Middle frontal gyrus (tissue), 1 donor: ENCODE results near the gene RPS6KA5.
"Not testable (repeated sequence)": the region's sequence is repeated elsewhere in the genome, so short reads cannot be mapped to it uniquely, and the experiment has no call there.

Source experiments
- DNase-seq: peaks from one replicate; pipeline ENCODE4 v3.0.0-alpha.2; 2015; ENCODE audit warnings: low spot score; ENCODE audit errors: extremely low spot score

RPS6KA5 gene

DNA sequence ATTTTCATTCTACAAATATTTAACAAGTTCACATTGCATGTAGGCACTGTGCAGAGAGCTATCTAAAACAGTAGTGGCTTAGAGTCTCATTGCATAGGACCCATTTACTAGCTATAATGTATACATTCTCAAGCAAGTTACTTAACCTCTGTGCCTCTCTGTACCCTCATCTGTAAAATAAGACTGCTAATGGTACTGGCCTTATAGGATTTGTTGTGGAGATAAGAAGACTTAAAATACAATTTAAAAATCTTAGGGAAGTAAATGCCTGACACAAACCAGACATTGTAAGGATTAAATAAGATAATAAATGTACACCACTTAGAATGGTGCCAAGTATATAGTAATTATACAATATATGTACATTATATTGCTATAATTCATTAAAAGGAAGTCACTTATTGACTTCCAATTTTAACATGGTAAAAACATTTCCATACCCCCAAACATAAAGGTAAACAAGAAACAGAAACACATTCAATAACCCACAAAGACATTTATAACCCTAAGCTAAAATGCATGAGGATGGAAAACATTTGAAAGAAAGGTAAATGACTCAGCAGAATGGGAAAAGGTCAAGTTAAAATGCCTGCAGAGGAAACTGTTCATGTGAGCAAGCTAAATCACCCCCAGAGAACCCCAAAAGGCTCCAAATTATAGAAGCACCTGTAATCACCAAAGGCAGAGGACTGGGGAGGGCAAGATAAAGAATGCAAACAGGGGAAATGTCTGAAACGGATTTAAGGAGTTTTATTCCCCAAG is 30.8 kb downstream of the RPS6KA5 start:
- no peak for DNase-seq

DNA sequence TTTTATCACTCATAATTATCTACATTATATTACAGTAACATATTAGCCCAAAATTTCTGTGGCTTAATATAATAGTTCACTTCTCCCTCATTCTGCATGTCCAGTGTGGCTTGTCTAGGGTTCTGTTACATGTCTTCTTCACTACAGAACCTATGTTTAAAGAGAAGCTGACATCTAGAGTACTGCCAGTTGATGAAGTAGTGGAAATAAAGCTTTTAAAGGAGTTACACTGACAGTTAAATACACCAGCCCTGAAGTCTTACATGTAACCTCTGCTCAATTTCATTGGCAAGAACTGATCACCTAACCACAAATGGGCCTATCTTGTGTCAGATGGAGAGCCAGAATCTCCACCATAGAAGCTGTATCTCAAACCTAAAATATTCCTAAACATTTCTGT is 32.9 kb downstream of the RPS6KA5 start:
- DNase-seq, result no peak

DNA sequence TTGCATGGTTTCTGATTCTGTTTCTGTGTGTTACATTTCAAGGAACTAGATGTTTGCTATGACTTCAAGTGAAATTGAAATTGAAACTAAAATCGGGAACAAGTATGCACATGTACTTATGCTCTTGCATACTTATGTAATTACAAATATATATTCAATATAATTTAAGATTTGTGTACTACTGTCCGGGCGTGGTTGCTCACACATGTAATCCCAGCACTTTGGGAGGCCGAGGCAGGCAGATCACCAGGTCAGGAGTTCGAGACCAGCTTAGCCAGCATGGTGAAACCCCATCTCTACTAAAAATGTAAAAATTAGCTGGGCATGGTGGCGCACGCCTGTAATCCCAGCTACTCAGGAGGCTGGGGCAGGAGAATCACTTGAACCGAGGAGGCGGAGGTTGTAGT is 37.8 kb downstream of the RPS6KA5 start:
- not testable (repeated sequence) for DNase-seq

DNA sequence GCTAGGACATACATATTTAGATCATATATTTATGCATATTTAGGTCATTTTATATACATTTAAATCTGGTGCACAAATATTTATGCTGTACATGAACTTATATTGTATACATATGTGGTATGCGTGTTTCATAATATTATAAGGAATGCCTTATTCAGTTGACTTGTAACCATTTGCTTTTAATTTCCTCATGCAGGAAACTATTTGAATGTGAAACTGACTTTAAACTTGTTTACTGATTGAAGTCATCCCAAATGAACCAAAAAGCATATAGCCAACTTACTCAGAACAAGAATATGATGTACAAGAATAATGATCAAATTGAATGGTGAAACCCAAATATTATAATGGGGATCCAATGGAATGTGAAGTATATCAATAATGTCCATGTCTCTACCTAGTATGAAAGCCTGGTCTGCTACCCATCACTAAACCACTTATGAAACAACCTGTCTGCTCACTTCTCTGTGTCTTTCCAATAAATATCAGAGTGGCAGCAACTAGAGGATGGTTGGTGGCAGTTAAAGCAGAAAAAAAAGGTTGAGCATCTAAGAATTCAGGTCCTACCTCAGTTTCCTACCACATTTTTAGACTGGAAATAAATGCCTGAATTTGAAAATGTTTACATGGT is 38.3 kb downstream of the RPS6KA5 start:
- DNase-seq, result no peak

DNA sequence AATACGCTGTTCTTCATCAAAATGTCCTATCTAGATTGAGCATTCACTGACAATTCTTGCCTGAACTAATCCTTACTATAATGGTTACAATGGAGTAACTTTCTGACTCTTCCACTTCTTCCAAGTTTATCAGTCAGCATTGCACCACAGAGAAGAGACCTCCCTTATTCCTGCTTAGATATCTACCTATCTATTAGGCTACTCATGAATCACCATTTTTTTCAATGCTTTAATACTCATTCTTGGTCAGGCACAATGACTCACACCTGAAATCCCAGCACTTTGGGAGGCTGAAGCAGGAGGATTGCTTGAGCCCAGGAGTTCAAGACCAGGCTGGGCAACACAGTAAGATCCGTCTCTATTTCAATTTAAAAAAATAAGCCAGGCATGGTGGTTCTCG is 39.3 kb downstream of the RPS6KA5 start:
- no peak for DNase-seq

DNA sequence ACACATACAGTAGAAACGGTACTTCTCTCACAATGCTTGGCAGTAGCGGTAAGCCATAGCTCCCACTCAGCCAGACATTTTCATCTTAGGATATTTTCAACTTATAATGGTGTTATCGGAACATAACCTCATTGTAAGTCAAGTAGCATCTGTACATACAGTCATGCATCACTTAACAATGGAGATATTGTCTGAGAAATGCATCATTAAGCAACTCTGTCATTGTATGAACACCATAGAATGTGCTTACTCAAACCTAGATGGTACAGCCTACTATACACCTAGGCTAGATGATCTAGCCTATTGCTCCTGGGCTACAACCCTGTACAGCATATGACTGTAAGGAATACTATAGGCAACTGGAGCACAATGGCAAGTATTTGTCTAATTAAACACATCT is 40.8 kb downstream of the RPS6KA5 start:
- DNase-seq, result no peak

DNA sequence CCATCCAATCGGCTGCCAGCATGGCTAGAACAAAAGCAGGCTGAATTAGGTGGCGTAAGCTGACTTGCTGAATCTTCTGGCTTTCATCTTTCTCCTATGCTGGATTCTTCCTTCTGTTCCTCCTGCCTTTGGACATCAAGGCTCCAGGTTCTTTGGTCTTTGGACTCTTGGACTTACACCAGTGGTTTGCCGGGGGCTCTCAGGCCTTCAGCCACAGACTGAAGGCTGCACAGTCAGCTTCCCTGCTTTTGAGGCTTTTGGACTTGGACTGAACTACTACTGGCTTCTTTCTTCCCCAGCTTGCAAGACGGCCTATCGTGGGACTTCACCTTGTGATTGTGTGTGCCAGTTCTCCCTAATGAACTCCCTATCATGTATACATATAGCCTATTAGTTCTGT is 42.0 kb downstream of the RPS6KA5 start:
- DNase-seq, result no peak

DNA sequence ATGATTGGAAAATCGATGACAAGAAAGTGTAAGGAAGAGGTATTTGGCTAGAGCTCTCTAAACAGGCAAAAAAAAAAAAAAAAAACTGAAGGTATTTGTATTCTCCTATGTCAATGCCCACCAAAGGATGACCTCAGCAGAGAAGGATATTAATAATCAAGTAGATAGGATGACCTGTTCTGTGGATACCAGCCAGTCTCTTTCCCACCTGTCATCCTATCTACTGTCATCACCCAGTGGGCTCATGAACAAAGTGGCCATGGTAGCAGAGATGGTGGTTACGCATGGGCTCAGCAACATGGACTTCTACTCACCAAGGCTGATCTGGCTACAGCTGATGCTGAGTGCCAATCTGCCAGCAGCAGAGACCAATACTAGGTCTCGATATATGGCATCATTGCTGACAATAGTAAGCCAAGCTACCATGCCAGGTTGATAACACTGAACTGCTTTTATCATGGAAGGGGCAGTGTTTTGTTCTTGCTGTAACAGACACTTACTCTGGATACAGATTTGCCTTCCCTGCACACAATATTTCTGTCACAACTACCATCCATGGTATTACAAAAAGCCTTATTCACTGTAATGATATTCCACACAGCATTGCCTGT is 43.5 kb downstream of the RPS6KA5 start:
- DNase-seq, result no peak

DNA sequence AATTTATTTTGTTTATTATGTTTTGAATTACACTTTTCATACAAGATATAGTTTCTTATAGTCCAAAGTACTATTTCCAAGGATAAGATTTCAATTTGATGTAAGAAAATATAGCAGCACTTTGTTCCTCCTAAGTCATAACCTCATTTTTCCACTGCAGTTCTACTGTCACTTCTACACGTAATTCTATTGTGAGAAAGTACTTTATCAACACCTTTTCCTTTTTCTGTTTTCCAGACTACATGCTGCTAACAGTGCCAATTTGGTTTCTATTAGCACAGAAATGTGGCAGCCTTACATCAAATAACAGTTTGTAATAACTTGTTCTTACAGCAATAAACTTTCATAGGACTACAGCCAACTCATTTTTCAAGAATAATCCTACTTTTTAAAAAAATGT is 45.0 kb downstream of the RPS6KA5 start:
- no peak for DNase-seq

DNA sequence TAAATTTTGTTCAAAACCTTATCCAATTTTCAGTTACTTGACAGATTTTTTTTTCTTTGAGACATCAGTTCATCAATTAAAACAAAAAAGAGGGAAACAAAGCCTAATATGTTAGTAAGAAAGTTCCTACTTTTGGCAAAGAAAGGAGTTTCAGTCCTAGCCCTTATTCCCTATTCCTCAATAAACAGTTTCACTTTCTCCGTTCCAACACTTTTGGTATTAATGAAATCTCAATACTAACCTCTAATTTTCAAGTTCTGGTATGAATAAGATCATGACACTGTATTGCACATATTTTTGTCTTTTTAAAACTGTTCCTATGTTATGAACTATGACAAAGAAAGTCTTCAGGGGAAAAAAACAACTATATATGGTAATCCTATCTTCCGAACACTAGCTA is 48.4 kb downstream of the RPS6KA5 start:
- no peak for DNase-seq

DNA sequence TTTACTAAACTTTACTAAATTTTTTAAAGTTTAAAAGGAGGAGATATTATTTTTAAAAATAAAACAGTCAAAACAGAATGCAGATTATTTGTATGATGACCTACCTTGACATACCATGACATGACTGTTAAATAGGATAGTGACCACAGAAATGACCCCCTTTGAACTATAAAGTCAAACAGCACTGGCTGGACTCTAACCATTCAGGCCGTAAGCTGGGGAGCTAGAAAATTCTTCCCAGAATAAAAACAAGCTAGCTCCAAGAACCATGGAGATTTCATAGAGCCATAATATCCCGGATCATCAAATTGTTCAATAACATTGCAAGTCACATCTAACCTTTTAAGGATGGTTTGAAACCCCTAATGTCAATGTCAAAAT is 50.3 kb downstream of the RPS6KA5 start:
- no peak for DNase-seq

DNA sequence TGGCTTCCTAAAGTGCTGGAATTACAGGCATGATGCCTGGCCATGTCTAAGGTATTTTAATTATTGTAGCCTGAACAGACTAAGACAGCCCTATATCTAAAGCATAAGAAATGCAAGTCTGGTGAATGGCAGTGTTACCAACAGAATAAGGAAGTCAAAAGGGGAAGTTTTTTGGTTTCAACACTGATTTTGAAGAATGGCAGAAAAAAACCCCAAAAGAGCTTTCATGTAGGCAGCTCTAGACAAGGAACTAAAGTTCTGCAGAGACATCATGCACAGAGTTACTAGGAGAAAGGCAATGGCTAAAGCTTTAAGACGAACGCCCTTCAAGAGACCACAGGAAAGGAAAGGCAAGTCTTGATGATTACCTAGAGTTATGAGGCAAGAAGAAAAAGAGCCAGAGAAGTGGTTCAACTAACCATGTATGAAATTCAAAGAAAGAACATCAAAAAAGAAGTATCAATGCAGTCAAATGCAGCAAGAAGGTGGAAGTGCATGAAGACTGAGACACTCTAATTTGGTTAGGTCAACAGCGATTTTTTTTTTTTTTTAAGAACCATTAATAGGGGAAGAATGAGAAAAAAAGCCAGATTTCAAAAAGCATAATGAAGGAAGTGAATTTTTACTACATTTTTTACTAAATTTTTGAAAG is 50.8 kb downstream of the RPS6KA5 start:
- no peak for DNase-seq

DNA sequence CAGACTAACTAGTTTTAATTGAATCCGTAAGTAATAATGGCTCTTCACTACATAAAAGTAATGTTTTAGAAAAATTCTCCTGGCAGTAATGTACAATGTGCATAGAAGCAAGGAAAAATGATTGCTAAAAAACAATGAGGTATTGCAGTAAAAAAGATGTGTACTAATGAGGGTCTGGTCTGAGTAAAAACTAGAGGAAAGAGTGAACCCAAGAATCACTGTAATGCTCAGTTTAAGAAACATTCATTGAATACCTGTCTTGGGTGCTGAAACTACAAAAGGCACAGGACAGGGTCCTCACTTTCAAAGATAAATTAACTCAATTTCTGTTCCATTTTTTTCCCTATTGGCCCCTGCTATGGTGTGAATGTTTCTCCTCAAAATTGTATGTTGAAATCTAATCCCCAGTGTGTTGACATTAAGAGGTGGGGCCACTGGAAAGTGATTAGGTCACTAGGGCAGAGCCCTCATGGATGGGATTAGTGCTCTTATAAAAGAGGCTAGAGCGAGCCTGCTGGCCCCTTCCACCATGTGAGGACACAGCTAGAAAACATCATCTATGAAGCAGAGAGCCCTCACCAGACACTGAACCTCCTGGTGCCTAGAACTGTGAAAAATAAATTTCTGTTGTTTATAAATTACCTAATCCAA is 51.6 kb downstream of the RPS6KA5 start:
- DNase-seq, result no peak

DNA sequence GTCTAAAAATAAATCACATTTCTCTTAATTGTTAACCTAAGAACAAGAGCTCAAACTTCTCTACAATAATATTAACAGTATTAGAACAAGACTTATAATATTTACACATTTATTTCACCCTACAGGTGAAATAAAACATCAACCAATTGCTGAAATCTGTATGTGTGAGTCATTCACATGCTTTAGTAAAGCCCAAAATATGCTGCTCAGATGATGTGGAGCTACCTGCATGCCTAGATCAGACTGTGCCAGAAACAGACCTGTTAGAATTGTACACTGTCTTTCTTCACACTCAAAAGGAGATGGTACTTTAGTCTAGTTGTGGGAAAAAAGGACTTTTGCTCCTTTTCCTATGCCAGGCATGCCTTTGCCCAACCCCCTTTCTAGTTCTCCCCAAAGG is 54.7 kb downstream of the RPS6KA5 start:
- DNase-seq, result no peak

DNA sequence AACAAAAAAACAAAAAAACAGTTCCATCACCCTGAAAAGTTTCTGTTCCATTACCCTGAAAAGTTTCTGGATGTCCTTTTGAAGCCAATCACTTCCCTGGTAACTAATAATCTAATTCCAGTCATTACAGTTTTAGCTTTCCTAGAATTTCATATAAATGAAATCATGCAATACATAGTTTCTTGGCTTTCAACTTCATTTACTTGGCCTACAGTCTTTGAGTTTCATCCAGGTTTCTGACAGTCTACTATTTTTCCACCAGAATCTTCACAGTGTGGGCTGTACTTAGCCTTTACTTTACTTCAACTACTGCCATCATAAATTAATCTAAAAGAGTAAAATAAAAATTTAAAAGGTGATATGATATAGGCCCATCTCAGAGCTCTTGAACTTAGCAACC is 55.5 kb downstream of the RPS6KA5 start:
- no peak for DNase-seq

DNA sequence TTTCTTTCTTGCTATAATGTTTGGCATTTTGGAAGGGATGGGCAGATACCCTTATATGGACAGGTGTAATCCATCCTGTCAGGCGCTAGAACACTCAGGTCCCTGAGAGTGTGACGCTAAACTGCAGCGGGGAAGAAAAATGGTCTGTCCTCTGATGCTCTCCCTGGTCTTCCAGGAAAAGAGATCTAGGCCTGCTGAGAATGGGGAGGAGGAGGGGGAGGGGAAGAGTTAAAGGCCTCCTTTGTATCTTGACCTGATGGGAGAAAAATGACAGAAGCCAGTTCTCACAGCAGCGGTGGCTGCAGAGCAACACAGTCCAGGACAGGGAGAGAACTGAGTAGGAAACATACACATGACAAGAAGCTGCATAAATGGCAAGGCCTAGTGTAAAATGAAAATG is 61.1 kb downstream of the RPS6KA5 start:
- DNase-seq, result peak; percentile 48

DNA sequence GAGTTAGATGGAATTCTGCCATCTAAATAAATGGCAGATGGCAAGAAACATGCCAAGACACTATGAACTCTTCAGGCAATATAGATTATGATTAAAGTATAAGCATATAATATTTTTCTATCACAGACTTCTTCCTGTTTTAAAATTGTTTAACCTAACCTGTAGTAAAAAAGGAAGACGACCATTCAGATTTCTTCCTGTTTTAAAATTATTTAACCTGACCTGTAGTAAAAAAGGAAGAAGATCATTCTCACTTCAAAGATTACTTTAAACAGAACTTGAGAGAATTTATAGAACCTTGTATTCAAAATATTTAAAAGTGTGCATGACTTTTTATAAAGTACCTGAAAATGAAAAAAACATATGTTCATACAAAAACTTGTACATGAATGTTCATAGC is 63.5 kb downstream of the RPS6KA5 start:
- no peak for DNase-seq

DNA sequence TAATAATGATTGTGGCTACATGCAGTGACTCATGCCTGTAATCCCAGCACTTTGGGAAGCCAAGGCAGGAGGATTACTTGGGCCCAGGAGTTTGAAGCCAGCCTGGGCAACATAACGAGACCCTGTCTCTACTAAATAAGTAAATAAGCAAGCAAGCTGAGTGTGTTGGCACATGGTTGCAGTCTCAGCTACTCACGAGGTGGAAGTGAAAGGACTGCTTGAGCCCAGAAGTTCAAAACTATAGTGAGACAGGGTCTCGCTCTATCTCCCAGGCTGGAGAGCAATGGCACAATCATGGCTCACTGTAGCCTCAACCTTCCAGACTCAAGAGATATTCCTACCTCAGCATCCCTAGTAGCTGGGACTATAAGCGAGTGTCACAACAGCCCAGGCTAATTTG is 64.7 kb downstream of the RPS6KA5 start:
- DNase-seq, result no peak

DNA sequence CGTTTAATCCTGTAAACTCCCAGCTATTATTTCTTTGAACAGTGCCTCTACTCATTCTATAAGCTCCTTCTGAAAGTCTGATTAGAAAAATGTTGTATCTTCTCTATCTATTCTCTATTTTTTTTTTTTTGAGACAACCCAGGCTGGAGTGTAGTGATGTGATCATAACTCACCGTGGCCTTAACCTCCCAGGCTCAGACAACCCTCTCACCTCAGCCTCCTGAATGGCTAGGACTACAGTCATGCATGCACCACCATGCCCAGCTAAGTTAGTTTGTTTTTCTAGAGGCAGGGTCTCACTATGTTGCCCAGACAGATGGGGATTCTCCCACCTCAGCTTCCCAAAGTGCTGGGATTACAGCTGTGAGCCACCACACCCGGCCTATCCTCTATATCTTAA is 66.6 kb downstream of the RPS6KA5 start:
- no peak for DNase-seq

DNA sequence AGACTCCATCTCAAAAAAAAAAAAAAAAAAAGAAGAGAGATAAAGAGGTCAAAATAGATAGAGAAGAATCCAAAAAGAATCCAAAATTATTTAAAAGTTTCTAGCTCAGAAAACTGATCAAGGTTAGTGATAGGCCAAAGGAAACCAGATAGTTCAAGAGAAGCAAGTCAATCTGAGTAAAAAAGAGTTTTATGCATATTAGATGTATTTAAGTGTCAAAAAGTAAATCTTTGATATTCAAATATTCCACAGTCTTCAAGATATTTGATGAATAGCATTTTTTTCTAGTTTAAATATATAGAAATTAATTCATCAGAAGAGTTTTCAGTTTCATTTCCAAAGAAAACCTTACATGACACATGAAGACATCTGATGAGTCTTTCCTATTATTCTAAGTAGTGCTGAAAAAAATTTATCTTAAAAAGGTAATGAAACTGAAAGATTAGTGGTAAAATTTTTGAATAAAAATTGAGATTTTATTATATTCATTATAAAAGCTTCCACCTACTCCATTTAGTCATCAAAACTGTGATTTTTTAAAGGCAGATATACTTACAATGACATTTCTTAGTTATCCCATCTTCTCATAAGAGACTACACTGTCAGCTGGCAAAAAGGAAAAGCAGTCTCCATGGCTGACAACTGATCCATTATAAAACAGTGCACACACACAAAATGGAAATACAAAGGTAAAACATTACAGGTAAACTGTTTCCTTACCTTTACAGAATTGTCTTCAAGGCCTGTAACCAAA is 68.6 kb downstream of the RPS6KA5 start:
- DNase-seq, result no peak

DNA sequence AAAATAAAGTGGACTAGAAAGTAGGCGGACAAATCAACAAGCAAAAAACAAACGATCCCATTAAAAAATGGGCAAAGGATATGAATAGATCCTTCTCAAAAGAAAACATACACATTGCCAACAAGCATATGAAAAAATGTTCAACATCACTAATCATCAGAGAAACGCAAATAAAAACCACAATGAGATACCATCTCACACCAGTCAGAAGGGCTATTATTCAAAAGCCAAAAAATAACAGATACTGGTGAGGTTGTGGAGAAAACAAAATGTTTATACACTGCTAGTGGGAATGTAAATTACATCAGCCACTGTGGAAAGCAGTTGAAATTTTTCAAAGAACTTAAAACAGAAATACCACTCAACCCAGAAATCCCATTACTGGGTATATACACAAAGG is 70.3 kb downstream of the RPS6KA5 start:
- DNase-seq, result no peak
